ENCODE measurements around the gene CSRNP2.

Gene CSRNP2

GRCh38 chr12:51077930-51078329, 5.5 kb downstream of the CSRNP2 start:
- H3K27ac ChIP-seq (ENCODE audit: low read length): peak overlapping the region; percentile 0
- H3K9me3 ChIP-seq (ENCODE audit: control insufficient read depth in 1 of 2, low read length in 2 of 2): no peaks in the 10 kb centered on the region

GRCh38 chr12:51076236-51076930, 7.0 kb downstream of the CSRNP2 start:
- Histone ChIP-seq H3K4me1 (ENCODE audit: control insufficient read depth in 1 of 2, insufficient read depth in 2 of 2, low read length in 2 of 2) (peaks cover 8 to 26% of the 10 kb centered on the region in 2 donors), H3K27me3 (ENCODE audit: low read depth, low read length) (no peaks in the 10 kb centered on the region), H3K9me3 (ENCODE audit: control insufficient read depth in 1 of 2, low read length in 2 of 2) (no peaks in the 10 kb centered on the region), H3K4me3 (ENCODE audit: low read depth in 1 of 2, low read length in 2 of 2) (no peak overlapping the region), H3K27ac (ENCODE audit: low read length) (no peak overlapping the region), H3K36me3 (ENCODE audit: control insufficient read depth in 1 of 2, insufficient read depth in 2 of 2, low read length in 2 of 2) (peaks cover 12% of the 10 kb centered on the region in 2 donors)

More at GRCh38 chr12:51077930-51078329, 5.5 kb downstream of the CSRNP2 start:
- Histone ChIP-seq H3K4me1 (ENCODE audit: control insufficient read depth in 1 of 2, insufficient read depth in 2 of 2, low read length in 2 of 2) (peaks cover 16 to 33% of the 10 kb centered on the region in 2 donors), H3K4me3 (ENCODE audit: low read depth in 1 of 2, low read length in 2 of 2) (no peak overlapping the region), H3K27me3 (ENCODE audit: low read depth, low read length) (no peaks in the 10 kb centered on the region), H3K36me3 (ENCODE audit: control insufficient read depth in 1 of 2, insufficient read depth in 2 of 2, low read length in 2 of 2) (peaks cover 1 to 8% of the 10 kb centered on the region in 2 donors)

- H3K4me1 ChIP-seq (ENCODE audit: control insufficient read depth in 1 of 2, insufficient read depth in 2 of 2, low read length in 2 of 2): peaks cover 7 to 24% of the 10 kb centered on the region in 2 donors
- H3K36me3 ChIP-seq (ENCODE audit: control insufficient read depth in 1 of 2, insufficient read depth in 2 of 2, low read length in 2 of 2): peaks cover 12 to 13% of the 10 kb centered on the region in 2 donors
- no peaks in the 10 kb centered on the region for H3K9me3 ChIP-seq (ENCODE audit: control insufficient read depth in 1 of 2, low read length in 2 of 2)
- H3K27ac ChIP-seq (ENCODE audit: low read length): no peak overlapping the region
- no peak overlapping the region for H3K4me3 ChIP-seq (ENCODE audit: low read depth in 1 of 2, low read length in 2 of 2)
- H3K27me3 ChIP-seq (ENCODE audit: low read depth, low read length): no peaks in the 10 kb centered on the region
Observed at GRCh38 chr12:51075390-51075789, 8.0 kb downstream of the CSRNP2 start.

GRCh38 chr12:51071663-51072062, 11.7 kb downstream of the CSRNP2 start:
- H3K4me1 ChIP-seq (ENCODE audit: control insufficient read depth in 1 of 2, insufficient read depth in 2 of 2, low read length in 2 of 2): peaks cover 6 to 13% of the 10 kb centered on the region in 2 donors
- peaks cover 32 to 40% of the 10 kb centered on the region in 2 donors for H3K36me3 ChIP-seq (ENCODE audit: control insufficient read depth in 1 of 2, insufficient read depth in 2 of 2, low read length in 2 of 2)
- H3K4me3 ChIP-seq (ENCODE audit: low read depth in 1 of 2, low read length in 2 of 2): no peak overlapping the region
- no peaks in the 10 kb centered on the region for H3K27me3 ChIP-seq (ENCODE audit: low read depth, low read length)
- H3K9me3 ChIP-seq (ENCODE audit: control insufficient read depth in 1 of 2, low read length in 2 of 2): no peaks in the 10 kb centered on the region
- peak overlapping the region; percentile 0 for H3K27ac ChIP-seq (ENCODE audit: low read length)

- H3K4me3 ChIP-seq (ENCODE audit: low read depth in 1 of 2, low read length in 2 of 2): no peak overlapping the region
- H3K27ac ChIP-seq (ENCODE audit: low read length): no peak overlapping the region
- H3K4me1 ChIP-seq (ENCODE audit: control insufficient read depth in 1 of 2, insufficient read depth in 2 of 2, low read length in 2 of 2): no peaks in the 10 kb centered on the region
- H3K9me3 ChIP-seq (ENCODE audit: control insufficient read depth in 1 of 2, low read length in 2 of 2): no peaks in the 10 kb centered on the region
- no peaks in the 10 kb centered on the region for H3K27me3 ChIP-seq (ENCODE audit: low read depth, low read length)
- peaks cover 35 to 53% of the 10 kb centered on the region in 2 donors for H3K36me3 ChIP-seq (ENCODE audit: control insufficient read depth in 1 of 2, insufficient read depth in 2 of 2, low read length in 2 of 2)
Observed at GRCh38 chr12:51070004-51070403, 13.4 kb downstream of the CSRNP2 start.

GRCh38 chr12:51067771-51068170, 15.6 kb downstream of the CSRNP2 start:
- no peak overlapping the region for H3K27ac ChIP-seq (ENCODE audit: low read length)
- H3K36me3 ChIP-seq (ENCODE audit: control insufficient read depth in 1 of 2, insufficient read depth in 2 of 2, low read length in 2 of 2): peaks cover 52 to 65% of the 10 kb centered on the region in 2 donors
- H3K9me3 ChIP-seq (ENCODE audit: control insufficient read depth in 1 of 2, low read length in 2 of 2): no peaks in the 10 kb centered on the region
- no peaks in the 10 kb centered on the region for H3K4me1 ChIP-seq (ENCODE audit: control insufficient read depth in 1 of 2, insufficient read depth in 2 of 2, low read length in 2 of 2)
- H3K27me3 ChIP-seq (ENCODE audit: low read depth, low read length): no peaks in the 10 kb centered on the region
- no peak overlapping the region for H3K4me3 ChIP-seq (ENCODE audit: low read depth in 1 of 2, low read length in 2 of 2)

- no peaks in the 10 kb centered on the region for H3K27me3 ChIP-seq (ENCODE audit: low read depth, low read length)
- H3K36me3 ChIP-seq (ENCODE audit: control insufficient read depth in 1 of 2, insufficient read depth in 2 of 2, low read length in 2 of 2): peaks cover 54 to 67% of the 10 kb centered on the region in 2 donors
- H3K9me3 ChIP-seq (ENCODE audit: control insufficient read depth in 1 of 2, low read length in 2 of 2): no peaks in the 10 kb centered on the region
- H3K27ac ChIP-seq (ENCODE audit: low read length): no peak overlapping the region
- H3K4me1 ChIP-seq (ENCODE audit: control insufficient read depth in 1 of 2, insufficient read depth in 2 of 2, low read length in 2 of 2): no peaks in the 10 kb centered on the region
- no peak overlapping the region for H3K4me3 ChIP-seq (ENCODE audit: low read depth in 1 of 2, low read length in 2 of 2)
Observed at GRCh38 chr12:51067229-51067628, 16.2 kb downstream of the CSRNP2 start.

GRCh38 chr12:51065530-51065929, 17.9 kb downstream of the CSRNP2 start:
- H3K36me3 ChIP-seq (ENCODE audit: control insufficient read depth in 1 of 2, insufficient read depth in 2 of 2, low read length in 2 of 2): peaks cover 58 to 76% of the 10 kb centered on the region in 2 donors
- no peaks in the 10 kb centered on the region for H3K27me3 ChIP-seq (ENCODE audit: low read depth, low read length)
- H3K4me3 ChIP-seq (ENCODE audit: low read depth in 1 of 2, low read length in 2 of 2): no peak overlapping the region
- no peak overlapping the region for H3K27ac ChIP-seq (ENCODE audit: low read length)
- no peaks in the 10 kb centered on the region for H3K4me1 ChIP-seq (ENCODE audit: control insufficient read depth in 1 of 2, insufficient read depth in 2 of 2, low read length in 2 of 2)
- H3K9me3 ChIP-seq (ENCODE audit: control insufficient read depth in 1 of 2, low read length in 2 of 2): no peaks in the 10 kb centered on the region

GRCh38 chr12:51062631-51063397, 20.6 kb downstream of the CSRNP2 start:
- no peaks in the 10 kb centered on the region for H3K9me3 ChIP-seq (ENCODE audit: control insufficient read depth in 1 of 2, low read length in 2 of 2)
- peaks cover 71 to 86% of the 10 kb centered on the region in 2 donors for H3K36me3 ChIP-seq (ENCODE audit: control insufficient read depth in 1 of 2, insufficient read depth in 2 of 2, low read length in 2 of 2)
- H3K27me3 ChIP-seq (ENCODE audit: low read depth, low read length): no peaks in the 10 kb centered on the region
- H3K4me3 ChIP-seq (ENCODE audit: low read depth in 1 of 2, low read length in 2 of 2): no peak overlapping the region
- H3K4me1 ChIP-seq (ENCODE audit: control insufficient read depth in 1 of 2, insufficient read depth in 2 of 2, low read length in 2 of 2): no peaks in the 10 kb centered on the region
- no peak overlapping the region for H3K27ac ChIP-seq (ENCODE audit: low read length)

GRCh38 chr12:51059086-51059485, 24.3 kb downstream of the CSRNP2 start:
- Histone ChIP-seq H3K27ac (ENCODE audit: low read length) (no peak overlapping the region), H3K4me1 (ENCODE audit: control insufficient read depth in 1 of 2, insufficient read depth in 2 of 2, low read length in 2 of 2) (no peaks in the 10 kb centered on the region), H3K4me3 (ENCODE audit: low read depth in 1 of 2, low read length in 2 of 2) (no peak overlapping the region), H3K36me3 (ENCODE audit: control insufficient read depth in 1 of 2, insufficient read depth in 2 of 2, low read length in 2 of 2) (peaks cover 65 to 85% of the 10 kb centered on the region in 2 donors), H3K27me3 (ENCODE audit: low read depth, low read length) (no peaks in the 10 kb centered on the region), H3K9me3 (ENCODE audit: control insufficient read depth in 1 of 2, low read length in 2 of 2) (no peaks in the 10 kb centered on the region)

- Histone ChIP-seq H3K4me1 (ENCODE audit: control insufficient read depth in 1 of 2, insufficient read depth in 2 of 2, low read length in 2 of 2) (no peaks in the 10 kb centered on the region), H3K36me3 (ENCODE audit: control insufficient read depth in 1 of 2, insufficient read depth in 2 of 2, low read length in 2 of 2) (peaks cover 51 to 79% of the 10 kb centered on the region in 2 donors), H3K27ac (ENCODE audit: low read length) (no peak overlapping the region), H3K4me3 (ENCODE audit: low read depth in 1 of 2, low read length in 2 of 2) (no peak overlapping the region), H3K27me3 (ENCODE audit: low read depth, low read length) (no peaks in the 10 kb centered on the region), H3K9me3 (ENCODE audit: control insufficient read depth in 1 of 2, low read length in 2 of 2) (no peaks in the 10 kb centered on the region)
Observed at GRCh38 chr12:51056242-51056641, 27.2 kb downstream of the CSRNP2 start.
